HPDE6-E6E7 (cell line): Measurements from ENCODE around the gene RASGEF1C.
"Not testable (repeated sequence)": the region's sequence is repeated elsewhere in the genome, so short reads cannot be mapped to it uniquely, and the experiment has no call there.

Experiments
- DNase-seq: peaks from one replicate; pipeline ENCODE4 v3.0.0; 2011; ENCODE audit warnings: missing footprints; ENCODE audit errors: extremely low spot score

The RASGEF1C gene

GRCh38 chr5:180099733-180100611 lies 109.0 kb downstream of the RASGEF1C start:
- DNase-seq = no peak

GRCh38 chr5:180098991-180099732 lies 109.8 kb downstream of the RASGEF1C start:
- DNase-seq = no peak

- DNase-seq = no peak
These were observed 110.5 kb downstream of the RASGEF1C start for GRCh38 chr5:180098526-180098925.

GRCh38 chr5:180097926-180098325 lies 111.1 kb downstream of the RASGEF1C start:
- no peak for DNase-seq

GRCh38 chr5:180097163-180097894 lies 111.7 kb downstream of the RASGEF1C start:
- no peak for DNase-seq

- no peak for DNase-seq
These were observed 112.4 kb downstream of the RASGEF1C start for GRCh38 chr5:180096616-180097015.

- no peak for DNase-seq
These were observed 113.5 kb downstream of the RASGEF1C start for GRCh38 chr5:180095545-180095944.

- no peak for DNase-seq
These were observed 115.2 kb downstream of the RASGEF1C start for GRCh38 chr5:180093651-180094382.

- no peak for DNase-seq
These were observed 115.8 kb downstream of the RASGEF1C start for GRCh38 chr5:180093241-180093640.

GRCh38 chr5:180090769-180091546 lies 118.1 kb downstream of the RASGEF1C start:
- no peak for DNase-seq

- DNase-seq = peak; percentile 36
These were observed 118.8 kb downstream of the RASGEF1C start for GRCh38 chr5:180090098-180090768.

GRCh38 chr5:180089628-180090027 lies 119.4 kb downstream of the RASGEF1C start:
- not testable (repeated sequence) for DNase-seq

- no peak for DNase-seq
These were observed 120.5 kb downstream of the RASGEF1C start for GRCh38 chr5:180088561-180088960.

- DNase-seq = no peak
These were observed 122.1 kb downstream of the RASGEF1C start for GRCh38 chr5:180086816-180087399.

- DNase-seq = no peak
These were observed 123.2 kb downstream of the RASGEF1C start for GRCh38 chr5:180085837-180086236.

- DNase-seq = no peak
These were observed 124.1 kb downstream of the RASGEF1C start for GRCh38 chr5:180084638-180085561.

GRCh38 chr5:180083529-180084060 lies 125.4 kb downstream of the RASGEF1C start:
- DNase-seq = no peak
